ENCODE results near the gene UBE2G1.
"Not testable (repeated sequence)": the region's sequence is repeated elsewhere in the genome, so short reads cannot be mapped to it uniquely, and the experiment has no call there.

UBE2G1 gene

DNA sequence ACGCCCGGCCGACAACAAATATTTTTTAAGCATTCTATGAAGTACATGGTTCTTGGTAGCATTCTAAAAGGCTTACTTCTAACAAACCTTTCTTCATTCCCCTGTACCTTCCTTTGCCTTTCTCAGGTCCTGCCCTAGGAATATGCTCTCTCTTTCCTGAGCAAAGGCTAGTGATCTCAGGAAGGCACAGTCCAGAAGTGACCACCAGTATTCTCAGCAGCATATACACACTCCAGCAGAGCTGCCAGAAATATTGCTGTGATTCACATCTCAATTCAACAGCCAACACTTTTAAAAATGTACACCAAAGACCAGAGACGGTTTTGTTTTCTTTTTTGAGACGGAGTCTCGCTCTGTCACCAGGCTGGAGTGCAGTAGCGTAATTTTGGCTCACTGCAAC lies 61.3 kb downstream of the UBE2G1 start:
- DNase-seq: no peak

DNA sequence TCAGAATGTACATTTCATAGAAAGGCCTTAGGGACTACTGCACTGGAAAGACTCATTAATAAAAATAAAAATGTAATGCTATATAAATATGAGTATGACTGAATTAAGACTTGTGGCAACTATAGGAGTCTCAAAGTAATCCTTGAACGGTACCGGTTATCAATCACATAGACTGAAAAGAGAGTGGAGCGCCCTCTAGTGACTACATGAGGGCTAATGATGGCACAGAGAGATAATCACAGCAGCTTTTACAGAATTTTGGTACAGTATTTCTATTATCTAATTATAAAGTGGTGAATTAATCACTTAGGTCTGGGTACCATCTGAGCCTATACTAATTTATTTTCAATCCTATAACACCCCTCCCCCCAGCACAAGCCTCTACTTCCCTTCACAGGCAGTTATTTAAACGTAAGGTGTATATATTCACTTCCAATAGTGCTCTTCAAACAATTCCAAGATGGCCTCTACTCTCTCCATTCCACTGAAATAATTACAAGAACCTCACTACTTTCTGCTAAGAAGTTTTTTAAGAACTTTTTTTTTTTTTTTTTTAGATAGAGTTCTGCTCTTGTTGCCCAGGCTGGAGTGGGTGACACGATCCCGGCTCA lies 62.0 kb downstream of the UBE2G1 start:
- peak in 21 of 58 donors; percentile 3 to 45 (median 10) for DNase-seq

DNA sequence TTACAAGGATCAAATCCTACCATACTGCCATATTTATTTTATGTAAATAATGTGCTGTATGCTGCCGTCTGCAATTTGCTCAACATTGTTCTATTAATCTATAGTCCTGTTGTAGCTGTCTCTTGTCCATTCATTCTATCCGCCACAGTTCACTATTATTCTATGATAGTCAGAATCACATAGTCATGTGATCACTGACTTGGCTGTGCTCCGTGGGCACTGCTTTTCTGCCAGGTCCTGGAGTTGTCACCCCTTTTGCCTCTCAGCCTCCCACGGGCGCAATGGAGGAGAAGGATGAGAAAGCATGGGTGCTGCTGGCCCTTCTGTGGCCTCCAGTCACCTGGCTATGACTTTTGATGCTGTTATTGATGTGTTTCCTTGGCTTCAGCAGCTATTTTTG lies 65.4 kb downstream of the UBE2G1 start:
- DNase-seq: peak in 43 of 58 donors; percentile 3 to 88 (median 40)

DNA sequence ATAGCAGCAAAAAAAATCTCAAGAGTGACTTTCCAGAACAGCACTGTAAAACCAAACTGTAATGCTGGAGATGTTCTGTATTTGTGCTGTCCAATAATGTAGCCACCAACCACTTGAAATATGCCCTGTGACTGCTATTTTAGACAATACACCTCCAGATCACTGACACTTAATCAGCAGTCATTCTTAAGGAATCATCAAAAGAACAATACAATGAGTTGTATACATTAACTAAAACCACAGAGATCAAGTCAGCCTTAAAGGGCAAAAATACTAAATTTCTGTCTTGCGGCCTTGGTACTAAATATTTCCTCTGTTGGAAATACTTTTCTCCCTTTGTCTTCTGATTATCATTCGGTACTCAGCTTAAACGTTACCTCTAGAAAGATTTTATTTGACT lies 69.1 kb downstream of the UBE2G1 start:
- DNase-seq: no peak

DNA sequence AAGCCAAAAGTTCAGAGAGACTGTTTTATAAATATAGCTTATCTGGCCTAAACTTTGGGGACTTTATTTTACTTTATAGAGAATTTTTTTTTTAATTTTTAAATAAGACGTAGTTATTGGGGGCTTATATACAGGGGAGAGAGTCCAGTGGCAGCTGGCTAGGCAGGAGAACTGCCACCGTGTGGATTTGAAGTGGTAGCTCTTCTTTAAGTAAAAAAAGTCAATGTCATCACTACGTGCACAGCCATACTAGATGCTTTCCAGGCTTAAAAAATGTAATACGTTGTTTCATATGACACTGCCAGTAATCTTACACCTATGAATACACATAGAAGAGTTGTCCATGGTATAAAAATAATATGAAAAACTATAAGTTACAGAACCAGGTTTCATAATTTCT lies 70.8 kb downstream of the UBE2G1 start:
- no peak for DNase-seq

DNA sequence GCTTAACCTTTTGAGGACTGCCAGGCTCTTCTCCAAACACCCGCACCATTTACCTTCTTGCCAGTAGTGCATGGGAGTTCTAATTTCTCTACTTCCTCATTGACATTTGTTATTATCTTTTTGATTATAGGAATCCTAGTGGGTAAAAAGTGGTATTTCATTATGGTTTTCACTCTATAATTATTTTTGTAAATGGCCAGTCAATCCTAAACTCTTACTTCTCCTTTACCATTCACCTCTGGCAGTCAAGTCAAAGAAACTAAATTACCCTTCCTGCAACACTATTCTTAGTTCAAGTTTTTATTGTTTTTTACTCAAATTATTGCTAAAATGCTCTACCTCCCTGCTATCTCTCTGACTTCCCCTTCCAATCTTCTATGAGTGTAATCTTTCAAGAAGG lies 72.9 kb downstream of the UBE2G1 start:
- DNase-seq: no peak

DNA sequence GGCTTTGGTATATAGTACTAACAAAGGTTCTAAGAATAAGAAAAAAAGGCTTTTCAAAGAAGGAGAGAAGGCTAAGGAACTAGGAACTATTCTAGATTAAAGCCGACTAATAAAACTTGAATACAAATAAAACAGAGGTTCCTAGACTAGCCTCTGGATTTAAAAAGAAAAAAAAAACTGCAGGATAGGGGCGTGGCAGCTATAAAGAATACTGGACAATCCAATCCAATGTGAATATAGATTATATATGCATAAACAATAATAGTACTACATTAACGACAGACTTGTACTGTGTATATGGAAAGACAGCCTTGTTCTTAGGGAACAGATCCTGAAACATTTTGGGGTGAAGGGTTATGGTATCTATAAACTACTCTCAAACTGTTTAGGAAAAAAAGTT lies 78.8 kb downstream of the UBE2G1 start:
- no peak for DNase-seq

DNA sequence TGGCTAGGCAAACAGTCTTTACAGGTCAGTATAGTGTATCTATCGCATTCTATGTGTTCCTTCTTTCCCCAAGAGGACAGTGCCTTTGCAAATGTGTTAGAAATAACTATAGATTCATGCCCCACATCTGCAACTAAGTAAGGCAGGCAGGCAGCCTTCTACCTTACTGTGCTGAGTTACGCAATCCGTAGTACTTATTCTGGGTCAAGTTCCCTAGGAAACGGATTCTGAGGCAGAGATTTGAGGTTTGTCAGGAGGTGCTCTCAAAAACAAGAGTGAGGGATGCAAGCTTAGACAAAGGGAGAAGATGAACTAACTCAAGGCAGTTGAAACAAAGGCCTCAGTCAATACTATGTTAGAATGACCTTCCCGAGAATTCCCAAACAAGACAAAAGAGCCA lies 90.0 kb downstream of the UBE2G1 start:
- DNase-seq: no peak

DNA sequence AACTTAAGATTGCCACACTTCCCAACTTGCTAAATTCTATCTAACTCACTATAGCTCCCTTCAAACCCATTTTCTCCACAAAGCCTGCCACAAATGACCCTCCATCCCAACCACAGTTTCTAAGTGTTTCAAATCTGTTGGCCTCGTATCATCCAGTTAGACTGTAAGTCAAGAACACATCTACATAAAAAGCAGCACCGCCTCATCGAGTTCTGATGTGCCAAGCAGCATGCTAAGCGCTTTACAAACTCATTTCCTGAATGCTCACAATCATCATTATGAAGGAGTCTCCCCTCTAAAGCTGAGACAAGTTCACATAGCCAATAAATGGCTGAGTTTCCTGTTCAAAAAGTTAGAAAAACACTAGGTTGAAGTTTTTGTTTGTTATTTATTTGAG lies 93.5 kb downstream of the UBE2G1 start:
- no peak for DNase-seq

DNA sequence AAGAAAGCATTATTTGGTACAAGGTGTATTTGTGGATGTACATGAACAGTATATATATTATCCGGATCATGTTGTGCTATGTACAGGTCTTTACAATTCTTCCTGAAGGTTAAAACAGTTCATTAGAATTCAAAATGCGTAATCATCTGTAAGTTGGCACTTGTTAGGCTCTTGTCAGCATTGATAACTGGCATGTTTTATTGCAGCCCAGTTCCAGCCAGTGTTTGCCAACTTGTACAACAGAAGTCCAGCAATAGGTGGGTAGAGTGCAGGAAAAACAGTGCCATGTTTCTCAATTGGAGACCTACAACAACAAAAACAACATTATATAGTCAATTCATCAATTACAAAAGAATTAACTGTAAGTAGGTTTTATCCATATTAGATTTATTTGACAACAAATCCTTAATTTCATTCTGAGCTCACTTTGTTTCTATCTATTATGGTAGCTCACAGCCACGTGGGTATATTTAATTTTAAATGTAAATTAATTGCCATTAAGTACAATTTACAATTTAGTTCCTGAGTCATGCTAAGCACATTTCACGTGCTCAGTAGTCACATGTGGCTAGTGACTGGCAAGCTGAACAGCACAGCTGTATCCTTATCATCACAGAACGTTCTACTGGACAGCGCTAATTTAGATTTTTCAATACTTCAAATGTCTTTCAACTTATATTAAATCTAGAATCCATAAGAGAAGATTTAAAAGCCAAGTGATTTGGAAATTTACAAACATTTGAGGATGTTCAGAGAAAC lies 94.1 kb downstream of the UBE2G1 start:
- DNase-seq: peak in 5 of 58 donors; percentile 2 to 34 (median 14)

DNA sequence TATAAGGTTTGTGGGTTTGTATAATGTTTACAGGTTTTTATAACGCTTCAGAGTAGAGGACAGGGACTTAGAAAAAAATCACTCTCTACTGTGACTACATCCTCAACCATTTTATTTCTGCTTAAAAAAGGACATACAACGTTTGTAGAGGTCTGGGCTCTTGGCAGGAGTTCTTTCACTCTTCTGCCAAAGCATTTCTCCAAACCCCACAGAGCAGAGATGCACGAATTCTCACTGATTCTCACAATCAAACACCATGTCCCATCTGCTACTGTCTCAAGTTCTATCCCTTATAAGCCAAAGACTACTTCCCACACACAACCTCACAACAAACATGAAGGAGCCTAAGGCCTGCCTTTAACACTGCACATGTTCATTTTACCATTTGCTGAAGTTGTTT lies 95.7 kb downstream of the UBE2G1 start:
- DNase-seq: peak in 7 of 58 donors; percentile 3 to 54 (median 8)

DNA sequence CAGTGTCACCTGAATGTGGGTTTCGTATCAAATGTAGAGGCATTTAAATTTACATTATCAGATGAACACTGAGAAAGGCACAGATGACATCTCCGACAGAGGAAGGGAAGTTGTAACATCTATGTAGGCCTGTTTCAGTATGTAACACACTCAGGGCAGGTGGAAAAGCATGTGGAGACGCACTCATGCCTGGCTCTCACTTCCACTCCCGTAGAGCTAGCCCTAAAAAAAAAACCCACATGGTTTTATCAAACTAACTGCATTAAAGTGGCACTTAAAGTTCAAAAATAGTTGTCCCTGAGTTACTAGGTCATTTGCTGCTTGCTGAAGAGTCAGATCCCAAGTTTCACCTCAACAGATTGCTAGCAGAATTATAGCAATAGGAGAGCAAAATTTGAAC lies 96.6 kb downstream of the UBE2G1 start:
- DNase-seq: no peak

DNA sequence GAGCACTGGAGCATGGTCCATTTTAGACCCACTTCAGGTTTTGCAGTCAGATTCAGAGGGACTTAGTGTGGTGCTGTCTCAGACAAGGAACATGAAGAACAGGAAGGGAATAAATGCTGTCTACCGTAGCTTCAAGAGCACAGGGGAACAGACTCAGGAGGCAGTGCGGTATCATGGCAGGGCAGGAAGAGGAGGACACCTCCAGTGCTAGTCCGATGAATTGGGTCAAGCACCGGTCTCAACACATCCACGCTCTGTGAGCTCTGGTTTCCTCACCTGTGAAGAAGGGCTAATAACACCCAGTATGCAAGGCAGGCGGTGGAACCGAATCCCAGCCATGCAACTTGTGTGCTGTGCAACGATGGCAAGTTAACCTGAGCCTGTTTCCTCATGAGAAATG lies 99.1 kb downstream of the UBE2G1 start:
- DNase-seq: no peak

DNA sequence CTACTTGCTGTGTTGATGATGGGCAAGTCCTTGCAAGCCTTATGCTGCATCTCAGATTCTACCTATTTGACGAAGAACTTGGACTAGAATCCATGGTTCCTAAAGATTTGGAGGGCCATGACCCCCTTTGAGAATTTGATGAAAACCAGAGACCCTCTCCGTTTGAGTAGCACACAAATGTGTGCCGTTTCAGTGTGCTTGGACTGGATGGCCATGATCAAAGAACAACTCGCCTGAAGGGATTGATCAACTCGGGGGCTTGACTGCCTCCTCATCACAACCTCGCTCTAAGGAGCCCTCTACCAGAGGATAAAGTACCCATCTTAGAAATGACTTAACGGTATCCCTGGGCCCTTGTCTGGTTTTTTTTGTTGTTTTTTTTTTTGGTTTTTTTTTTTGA lies 99.9 kb downstream of the UBE2G1 start:
- no peak for DNase-seq

DNA sequence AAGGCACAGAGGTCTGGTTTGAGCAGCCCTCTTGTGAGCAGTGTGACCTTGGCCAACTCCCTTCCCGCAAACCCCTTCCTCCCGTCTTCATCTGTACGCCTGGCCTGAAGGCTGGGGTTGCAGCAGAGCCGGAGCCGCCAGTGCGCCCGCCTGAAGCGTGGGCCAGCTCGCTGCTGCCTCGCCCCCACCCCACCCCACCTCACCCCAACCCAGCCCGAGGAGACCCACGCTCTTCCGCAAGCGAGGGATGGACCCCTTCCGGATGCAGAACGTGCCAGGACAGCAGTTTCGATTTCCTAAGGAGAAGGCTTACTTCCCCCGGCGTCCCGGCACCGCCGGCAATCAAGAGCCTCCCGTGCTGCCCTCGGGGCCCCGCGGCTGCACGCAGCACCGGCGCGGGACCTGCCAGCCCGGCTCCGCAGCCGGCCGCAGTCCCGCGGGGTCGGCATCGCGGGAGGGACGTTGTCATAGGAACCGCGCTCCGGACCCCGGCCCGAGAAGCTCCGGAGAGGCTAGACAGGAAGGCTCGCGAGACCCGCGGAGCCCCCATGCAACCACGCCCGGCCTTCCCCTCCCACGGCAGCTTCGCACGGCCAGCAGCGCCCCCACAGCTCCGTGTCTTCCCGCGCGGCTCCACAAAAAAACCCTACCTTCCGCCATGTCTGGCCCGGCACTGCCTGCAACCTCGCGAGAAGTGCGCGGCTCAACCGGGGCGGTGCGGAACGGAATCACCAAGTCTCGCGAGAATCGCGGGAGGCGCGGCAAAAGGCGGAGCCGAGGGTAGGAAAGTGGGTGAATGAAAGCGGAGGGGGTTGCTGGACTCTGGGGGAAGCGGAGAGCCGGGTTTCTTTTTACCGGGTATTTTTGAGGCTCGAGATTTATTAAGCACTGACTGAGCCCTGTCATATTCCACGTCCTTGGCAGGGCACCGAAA lies 102.9 kb downstream of the UBE2G1 start, which contains the start of gene ANKFY1:
Gene ANKFY1, minus strand, starts transcription at position 698 of the 934 bp plus-strand sequence. Its CDS starts 38 bp downstream, at position 660.
- peak; percentile 44 to 96 (median 90) for DNase-seq

DNA sequence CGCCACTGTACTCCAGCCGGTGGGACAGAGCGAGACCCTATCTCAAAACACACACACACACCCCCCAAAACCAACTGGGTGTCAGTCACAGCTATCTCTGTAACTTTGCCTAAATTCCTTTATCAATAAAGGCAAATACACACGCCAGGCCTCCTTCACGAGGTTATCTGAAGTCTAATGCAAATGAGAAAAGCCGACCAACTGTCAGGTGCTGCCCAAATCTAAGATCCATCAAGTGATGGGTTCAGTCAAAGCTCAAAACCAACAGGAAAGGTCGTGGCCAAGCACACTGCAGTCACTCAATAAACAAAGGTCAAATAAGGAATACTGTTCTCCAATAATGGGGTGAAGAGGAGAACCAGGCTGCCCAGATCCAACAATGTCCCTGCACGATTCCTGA lies 103.8 kb downstream of the UBE2G1 start:
- no peak for DNase-seq

DNA sequence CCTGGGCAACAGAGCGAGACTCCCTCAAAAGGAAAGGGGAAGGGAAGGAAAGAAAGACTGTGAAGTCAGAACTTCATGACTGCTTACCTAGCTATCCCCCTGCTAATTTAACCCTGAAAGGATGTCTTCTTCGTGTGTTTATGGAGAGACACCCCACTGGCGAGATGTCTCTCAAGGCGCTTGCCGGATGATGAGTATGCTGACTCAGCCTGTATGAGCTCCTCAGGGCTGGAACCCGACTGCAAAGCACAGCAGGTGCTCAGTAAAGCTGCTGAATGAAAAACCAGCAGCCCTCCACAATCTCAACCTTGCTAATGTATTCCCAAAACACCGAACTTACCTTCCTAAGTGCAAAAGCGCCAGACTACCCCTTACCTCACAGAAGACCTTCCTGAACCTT lies 105.0 kb downstream of the UBE2G1 start:
- no peak for DNase-seq

DNA sequence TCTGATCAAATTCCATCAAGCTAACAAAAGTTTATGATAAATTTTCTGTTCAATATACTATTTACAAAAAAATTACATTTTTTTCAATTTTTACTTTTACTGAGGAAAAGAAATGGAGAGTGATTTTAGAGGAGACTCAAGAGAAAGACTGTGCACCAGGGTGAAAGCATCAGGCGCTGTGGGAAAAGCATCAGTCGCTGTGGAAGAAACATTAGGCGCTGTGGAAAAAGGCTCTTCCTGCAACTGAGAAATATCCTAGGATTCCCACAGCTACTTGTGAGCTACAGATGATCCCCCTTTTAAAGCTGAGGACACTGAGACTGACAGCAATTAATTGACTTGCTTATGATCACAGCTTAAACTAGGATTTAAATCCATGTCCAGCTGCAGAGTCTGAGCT lies 107.6 kb downstream of the UBE2G1 start:
- no peak for DNase-seq

DNA sequence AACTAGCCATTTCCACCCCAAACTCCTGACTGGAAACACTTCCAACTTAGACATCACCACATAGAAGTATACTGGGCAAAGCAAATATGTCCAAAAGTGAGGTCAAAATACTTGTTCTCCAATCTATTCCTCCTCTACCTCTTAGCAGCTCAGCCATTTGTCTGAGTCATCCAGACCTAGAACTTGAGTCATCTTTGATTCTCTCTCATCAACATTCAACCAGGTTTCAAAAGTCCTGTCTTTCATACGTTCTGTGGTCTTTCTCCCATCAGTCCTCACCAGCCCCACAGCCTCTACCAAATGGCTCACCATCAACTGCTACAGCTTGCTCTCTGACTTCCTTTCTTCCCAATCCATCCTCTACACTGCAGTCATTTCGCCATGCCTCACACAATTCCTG lies 109.5 kb downstream of the UBE2G1 start:
- no peak for DNase-seq

DNA sequence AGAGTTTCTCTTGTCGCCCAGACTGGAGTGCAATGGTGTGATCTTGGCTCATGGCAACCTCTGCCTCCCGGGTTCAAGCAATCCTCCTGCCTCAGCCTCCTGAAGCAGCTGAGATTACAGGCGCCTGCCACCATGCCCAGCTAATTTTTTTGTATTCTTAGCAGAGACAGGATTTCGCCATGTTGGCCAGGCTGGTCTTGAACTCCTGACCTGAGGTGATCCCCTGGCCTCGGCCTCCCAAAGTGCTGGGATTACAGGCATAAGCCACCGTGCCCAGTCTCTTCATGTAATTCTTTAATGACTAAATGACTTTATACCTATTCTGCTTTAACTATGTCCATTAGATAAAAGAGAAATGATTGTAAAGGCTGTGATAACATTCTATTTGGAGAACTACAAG lies 111.2 kb downstream of the UBE2G1 start:
- not testable (repeated sequence) for DNase-seq

DNA sequence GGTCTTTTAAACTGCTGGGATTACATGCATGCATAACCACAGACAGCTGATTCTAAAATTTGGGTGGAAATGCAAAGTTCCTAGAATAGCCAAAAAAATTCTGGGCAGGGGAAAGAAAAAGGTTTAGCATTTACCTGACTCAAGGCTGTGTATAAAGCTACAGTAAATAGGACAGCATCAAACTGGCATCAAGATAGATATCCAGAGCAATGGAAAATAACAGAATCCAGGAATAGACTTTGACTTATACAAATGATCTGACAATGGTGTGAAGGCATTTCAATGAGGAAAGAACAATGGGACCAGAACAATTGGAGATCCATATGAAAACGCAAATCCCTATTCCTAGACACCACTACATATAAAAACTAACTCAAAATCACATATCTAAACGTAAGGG lies 115.6 kb downstream of the UBE2G1 start:
- DNase-seq: no peak

DNA sequence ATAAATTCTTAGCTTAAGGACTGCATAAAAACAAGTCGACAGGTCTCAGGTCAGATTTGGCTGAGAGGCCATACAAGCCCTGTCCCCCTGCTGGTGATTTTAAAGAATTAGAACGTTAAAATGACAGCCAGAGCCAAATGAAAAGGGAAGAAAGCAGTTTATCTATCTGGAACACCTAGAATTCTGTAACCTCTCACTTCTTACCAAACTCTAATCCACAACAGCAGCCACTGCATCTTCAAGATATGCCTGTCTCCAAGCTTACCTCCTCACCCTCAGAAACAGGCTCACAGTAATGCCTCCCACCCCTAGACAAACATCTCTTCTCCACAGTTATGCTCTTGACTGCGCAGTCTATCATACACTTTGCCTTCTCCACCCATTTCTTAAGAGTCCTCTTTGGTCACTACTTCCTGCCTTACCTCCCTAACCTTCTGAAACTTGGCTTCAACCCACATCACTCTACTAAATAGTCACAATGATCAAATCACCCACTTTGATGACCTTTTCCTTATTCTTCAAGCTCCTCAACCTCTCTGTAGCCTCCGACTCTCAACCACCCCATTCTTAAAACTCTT lies 116.9 kb downstream of the UBE2G1 start:
- DNase-seq: no peak

All from anterior cingulate cortex (tissue), 58 donors.